WTC11 (cell line): ENCODE results near the gene FBXL4. TPM values are rescaled to one million over a fixed set of nuclear protein-coding genes. Genes with fewer than 3 reads are reported as not detected.

ENCODE experiments used
- ATAC-seq: fragments of 200-7000 bp; cut with Tn5 transposase; 2 replicates; pipeline ENCODE4 v1.10.0; 2021; ENCODE audit warnings: mild to moderate bottlenecking, moderate library complexity
- CTCF ChIA-PET: fragments of 300-600 bp; sonication (Branson Sonifier 250); formaldehyde crosslinking; loops from one replicate; lab custom pipeline; 2021; ENCODE audit warnings: antibody characterized with exemption; lab: Charles Lee
- POLR2A ChIA-PET: fragments of 350-600 bp; sonication (Branson Sonifier 250); formaldehyde crosslinking; loops from one replicate; lab custom pipeline; 2021; ENCODE audit warnings: antibody characterized with exemption; lab: Charles Lee
- DNase-seq: peaks from one replicate; pipeline ENCODE4 v3.0.0; 2021; ENCODE audit warnings: low spot score
- H3K27ac Mint-ChIP-seq: 2 replicates; pipeline ENCODE4 v1.8.0; 2021; ENCODE audit warnings: mixed read lengths
- H3K27me3 Mint-ChIP-seq: 2 replicates; pipeline ENCODE4 v1.8.0; 2021; ENCODE audit warnings: low read depth, mild to moderate bottlenecking, moderate library complexity, mixed read lengths
- H3K36me3 Mint-ChIP-seq: 2 replicates; pipeline ENCODE4 v1.8.0; 2021; ENCODE audit warnings: mixed read lengths
- H3K4me1 Mint-ChIP-seq: 2 replicates; pipeline ENCODE4 v1.8.0; 2022; ENCODE audit warnings: mixed read lengths
- H3K4me3 Mint-ChIP-seq: 2 replicates; pipeline ENCODE4 v1.8.0; 2021; ENCODE audit warnings: mild to moderate bottlenecking, moderate library complexity, mixed read lengths
- H3K9me3 Mint-ChIP-seq: 2 replicates; pipeline ENCODE4 v1.8.0; 2021; ENCODE audit warnings: mixed read lengths
- ATF1 ChIP-seq: sonication (generic); formaldehyde crosslinking; IDR thresholded peaks from 2 replicates; pipeline ENCODE4 v1.8.1; 2023; ENCODE audit warnings: mild to moderate bottlenecking, moderate library complexity, missing genetic modification reagents
- CREM ChIP-seq: sonication (generic); formaldehyde crosslinking; IDR thresholded peaks from 2 replicates; pipeline ENCODE4 v1.8.1; 2022; ENCODE audit warnings: mild to moderate bottlenecking, missing genetic modification reagents, moderate library complexity
- NFYB ChIP-seq: sonication (generic); formaldehyde crosslinking; conservative IDR thresholded peaks from 2 replicates; pipeline ENCODE4 v1.8.0; 2022; ENCODE audit warnings: low read depth, missing genetic modification reagents
- PRRX2 ChIP-seq: fragments of 250-450 bp; sonication (Bioruptor Pico); IDR thresholded peaks from 2 replicates; pipeline ENCODE4 v1.8.0; 2021; ENCODE audit warnings: mild to moderate bottlenecking
- RELA ChIP-seq: sonication (generic); formaldehyde crosslinking; IDR thresholded peaks from 2 replicates; pipeline ENCODE4 v1.8.1; 2022; ENCODE audit warnings: missing genetic modification reagents, mild to moderate bottlenecking, borderline replicate concordance
- ZBTB43 ChIP-seq: sonication (generic); formaldehyde crosslinking; IDR thresholded peaks from 2 replicates; pipeline ENCODE4 v1.8.1; 2023; ENCODE audit warnings: mild to moderate bottlenecking, missing genetic modification reagents
- ZNF281 ChIP-seq: sonication (generic); formaldehyde crosslinking; IDR thresholded peaks from 2 replicates; pipeline ENCODE4 v1.8.0; 2023; ENCODE audit warnings: mild to moderate bottlenecking, missing genetic modification reagents
- ZNF532 ChIP-seq: fragments of 250-450 bp; sonication (Bioruptor Pico); IDR thresholded peaks from 2 replicates; pipeline ENCODE4 v1.9.0; 2021; ENCODE audit warnings: mild to moderate bottlenecking, borderline replicate concordance
- total RNA-seq: library from RNA; stranded (reverse); gene quantifications from 3 replicates; pipeline ENCODE4 v1.2.3, GENCODE V29; 2021

The FBXL4 gene
- total RNA-seq, 1 experiment from 2014 or later = 10.3 TPM

GRCh38 chr6:98836025-98836961 is 111.5 kb downstream of the FBXL4 start:
- TF ChIP-seq NFYB (CRISPR knock-in tag) (no peak), CREM (CRISPR knock-in tag) (no peak), ZBTB43 (CRISPR knock-in tag) (no peak), ZNF281 (CRISPR knock-in tag) (peak; percentile 35; the same call in 1 of the 2 replicates), PRRX2 (CRISPR knock-in tag) (no peak), ATF1 (no peak)
- ChIA-PET CTCF (interaction anchor here (1.0 to 2.5 kb wide), 3 partner anchors 11 to 283 kb away, joined by 4 to 10 read pairs (median 4); no protein-coding TSS in a partner anchor), POLR2A (no interaction called here)
- ATAC-seq (peak; percentile 1; the same call in 1 of the 2 replicates), DNase-seq (peak; percentile 68)
- no peak overlapping the region for H3K27ac Mint-ChIP-seq
- H3K27me3 Mint-ChIP-seq = peaks cover 97% of the 10 kb centered on the region
- peaks cover 59% of the 10 kb centered on the region for H3K4me1 Mint-ChIP-seq
- no peaks in the 10 kb centered on the region for H3K9me3 Mint-ChIP-seq
- no peaks in the 10 kb centered on the region for H3K36me3 Mint-ChIP-seq
- peak overlapping the region; percentile 72 for H3K4me3 Mint-ChIP-seq

- ChIA-PET POLR2A (interaction anchor here (0.6 to 1.6 kb wide), 2 partner anchors 8 to 59 kb away, joined by 3 to 14 read pairs; no protein-coding TSS in a partner anchor), CTCF (interaction anchor here (1.0 to 2.5 kb wide), 3 partner anchors 12 to 1311 kb away, joined by 3 to 10 read pairs (median 4); no protein-coding TSS in a partner anchor)
- H3K27me3 Mint-ChIP-seq = peaks cover 97% of the 10 kb centered on the region
- peak; percentile 42; the same call in 1 of the 2 replicates for TF ChIP-seq RELA (CRISPR knock-in tag)
- no peak for TF ChIP-seq ZNF532 (CRISPR knock-in tag)
- H3K9me3 Mint-ChIP-seq = no peaks in the 10 kb centered on the region
- ATAC-seq = peak; percentile 0; the same call in 1 of the 2 replicates
- H3K36me3 Mint-ChIP-seq = no peaks in the 10 kb centered on the region
- H3K27ac Mint-ChIP-seq = no peak overlapping the region
- peaks cover 63% of the 10 kb centered on the region for H3K4me1 Mint-ChIP-seq
- no peak for DNase-seq
- peak overlapping the region; percentile 72 for H3K4me3 Mint-ChIP-seq
Measured at GRCh38 chr6:98835149-98836024, 112.4 kb downstream of the FBXL4 start.
